K562 (cell line): ENCODE data around the gene RSPH6A. TPM values are rescaled to one million over a fixed set of nuclear protein-coding genes. Genes with fewer than 3 reads are reported as not detected.

Source experiments
- ATAC-seq: fragments of 200-7000 bp; cut with Tn5 transposase; 3 replicates; pipeline ENCODE4 v1.9.1; 2020; ENCODE audit warnings: moderate library complexity
- BruUV-seq: library from RNA; stranded (reverse); fragments of 400-500 nt; replicated peaks from 2 replicates; lab custom pipeline; 2021; lab: Mats Ljungman, UMichigan
- CTCF ChIA-PET: fragments of 300-600 bp; formaldehyde crosslinking; extraction: SDS; loops from one replicate; lab custom pipeline; 2021; ENCODE audit warnings: low intra/inter-chr PET ratio; lab: Yijun Ruan, JAX
- POLR2A ChIA-PET: fragments of 300-600, 350-650 bp; sonication (Branson Sonifier 250); formaldehyde crosslinking; extraction: SDS; loops from one replicate; lab custom pipeline; 2021; ENCODE audit warnings: antibody characterized with exemption, inconsistent platforms; lab: Yijun Ruan, JAX
- DNase-seq, 4 experiments: peaks; one replicate each; pipeline versions ENCODE4 v3.0.0 to v3.0.0-alpha.2; 2011 to 2018; ENCODE audit warnings: low spot score in 3 of 4, mixed read lengths in 3 of 4; ENCODE audit errors: extremely low read depth in 1 of 4
- FAIRE-seq: peaks from 2 replicates; lab custom pipeline; 2011; peaks lifted over from hg19 to GRCh38; lab: Jason Lieb, UNC
- H2AFZ ChIP-seq: 2 replicates; pipeline ENCODE4 v1.6.0; 2011; ENCODE audit warnings: low read depth, low read length, control low read depth, inconsistent platforms
- H3K27ac ChIP-seq: fragments of 200-600 bp; 3 replicates; pipeline ENCODE4 v1.8.0; 2011; ENCODE audit warnings: low read depth, mild to moderate bottlenecking, control low read depth, inconsistent platforms, low read length, moderate library complexity, mixed read lengths; ENCODE audit errors: extremely low read depth
- H3K27me3 ChIP-seq, 2 experiments: fragments of 300-600 bp in 1 of 2; 2 replicates in 1 of 2; 3 replicates in 1 of 2; pipeline versions ENCODE4 v1.6.0 to v1.8.0; 2011; ENCODE audit warnings: inconsistent platforms in 2 of 2, low read length in 2 of 2, mild to moderate bottlenecking in 1 of 2, mixed read lengths in 1 of 2, moderate library complexity in 1 of 2; ENCODE audit not compliant: control insufficient read depth in 2 of 2, insufficient read depth in 2 of 2
- H3K36me3 ChIP-seq: fragments of 300-600 bp; 3 replicates; pipeline ENCODE4 v1.8.0; 2011; ENCODE audit warnings: mild to moderate bottlenecking, low read length, inconsistent platforms; ENCODE audit not compliant: control insufficient read depth, insufficient read depth
- H3K4me1 ChIP-seq, 2 experiments: fragments of 200-600 bp in 1 of 2; replicated peaks in 1 of 2; 2 replicates in 1 of 2; 3 replicates in 1 of 2; pipeline versions ENCODE4 v1.5.1 to v1.8.0; 2011; ENCODE audit warnings: inconsistent platforms in 2 of 2, low read length in 2 of 2, mild to moderate bottlenecking in 1 of 2, mixed read lengths in 1 of 2, moderate library complexity in 1 of 2; ENCODE audit not compliant: control insufficient read depth in 2 of 2, insufficient read depth in 2 of 2
- H3K4me2 ChIP-seq: 2 replicates; pipeline ENCODE4 v1.6.1; 2011; ENCODE audit warnings: low read length, control low read depth, inconsistent platforms, mixed read lengths; ENCODE audit not compliant: insufficient read depth
- H3K4me3 ChIP-seq: fragments of 200-600 bp; sonication (generic), shearing (Covaris generic); 2 replicates; pipeline ENCODE4 v1.5.1; 2016; ENCODE audit warnings: control low read depth, inconsistent platforms
- H3K79me2 ChIP-seq: fragments of 200-600 bp; 3 replicates; pipeline ENCODE4 v1.8.0; 2011; ENCODE audit warnings: low read length, inconsistent platforms; ENCODE audit not compliant: control insufficient read depth, insufficient read depth
- H3K9ac ChIP-seq, 2 experiments: 2 replicates each; pipeline versions ENCODE4 v1.6.0 to v1.6.1; 2011; ENCODE audit warnings: low read depth in 2 of 2, low read length in 2 of 2, control low read depth in 1 of 2, inconsistent platforms in 1 of 2, mild to moderate bottlenecking in 1 of 2, mixed read lengths in 1 of 2; ENCODE audit not compliant: insufficient read depth in 1 of 2
- H3K9me1 ChIP-seq: one replicate; pipeline ENCODE4 v1.6.0; 2011; ENCODE audit warnings: inconsistent platforms, mild to moderate bottlenecking, low read length, moderate library complexity; ENCODE audit not compliant: control insufficient read depth, insufficient read depth
- H3K9me3 ChIP-seq: replicated peaks from 2 replicates; pipeline ENCODE4 v1.5.1; 2011; ENCODE audit warnings: low read depth, low read length, inconsistent platforms; ENCODE audit not compliant: control insufficient read depth, insufficient read depth
- H4K20me1 ChIP-seq: replicated peaks from 2 replicates; pipeline ENCODE4 v1.6.1; 2011; ENCODE audit warnings: low read length, inconsistent platforms, mixed read lengths; ENCODE audit not compliant: control insufficient read depth, insufficient read depth
- FIP1L1 ChIP-seq: fragments of 200-400 bp; formaldehyde crosslinking; IDR thresholded peaks from 2 replicates; pipeline ENCODE4 v1.6.1; 2018; ENCODE audit warnings: mild to moderate bottlenecking, low read depth, low read length; ENCODE audit not compliant: poor library complexity, severe bottlenecking
- GATAD2B ChIP-seq: fragments of 450-650 bp; IDR thresholded peaks from 2 replicates; pipeline ENCODE4 v1.6.1; 2017; ENCODE audit warnings: mild to moderate bottlenecking, borderline replicate concordance
- MAFF ChIP-seq: IDR thresholded peaks from 2 replicates; pipeline ENCODE4 v1.6.1; 2012; ENCODE audit warnings: low read length, improper control_type of control experiment
- NKRF ChIP-seq: fragments of 450-650 bp; IDR thresholded peaks from 2 replicates; pipeline ENCODE4 v1.6.1; 2016; ENCODE audit warnings: borderline replicate concordance
- TFAP4 ChIP-seq: sonication (generic); formaldehyde crosslinking; IDR thresholded peaks from 2 replicates; pipeline ENCODE4 v1.8.0; 2022; ENCODE audit warnings: missing genetic modification reagents, mild to moderate bottlenecking, moderate library complexity, borderline replicate concordance
- ZNF143 ChIP-seq: sonication (generic); formaldehyde crosslinking; IDR thresholded peaks from 2 replicates; pipeline ENCODE4 v1.9.0; 2022; ENCODE audit warnings: mild to moderate bottlenecking, missing genetic modification reagents
- WGBS: fragments of 100-300 bp; shearing (Covaris generic); methylation state at CpG from one replicate; pipeline ENCODE4 v1.1.6; 2016; ENCODE audit warnings: low coverage, mixed read lengths; ENCODE audit not compliant: insufficient coverage; ENCODE audit errors: missing lambda C conversion rate; 5-methylcytosine and 5-hydroxymethylcytosine counted together
- in situ Hi-C: fragments of 300-500 bp; cut with MboI; formaldehyde crosslinking; loops from 4 replicates; pipeline ENCODE4 v1.15.0; 2018; ENCODE audit warnings: inconsistent platforms, mixed read lengths
- intact Hi-C: fragments of 100-400 bp; cut with micrococcal nuclease; formaldehyde crosslinking; loops from 2 replicates; pipeline ENCODE4 v1.14.2; 2022
- polyA plus RNA-seq, 8 experiments: library from polyadenylated mRNA; depleted of rRNA in 4 of 8; stranded (reverse) in 5 of 8; unstranded in 3 of 8; fragments of >200 nt; fragmentation: Nextera tagmentation in 2 of 8; fragmentation: Illumina TruSeq in 1 of 8; extraction: Ambion mirVana in 2 of 8; extraction: Trizol in 1 of 8; gene quantifications; 2 replicates each; pipeline versions ENCODE4 v1.2.1 to v1.2.3, GENCODE V29; 2011 to 2014; ENCODE audit warnings: inconsistent platforms in 1 of 8, missing spikeins in 1 of 8
- total RNA-seq, 7 experiments: library from RNA; depleted of rRNA in 6 of 7; stranded (reverse); fragments of >200 nt in 6 of 7; fragmentation: Illumina TruSeq in 2 of 7; extraction: Trizol in 2 of 7; gene quantifications; 2 replicates each; pipeline versions ENCODE4 v1.2.1 to v1.2.3, GENCODE V29; 2011 to 2021; ENCODE audit warnings: low replicate concordance in 1 of 7

Gene RSPH6A
- total and polyA plus RNA-seq, 9 of the 15 experiments (the other 6 are each of a cell fraction or from before 2014, with no cell fraction given): 0.03 to 0.15 (median 0.07) TPM; not detected in 5

- ChIA-PET CTCF (interaction anchor here (0.6 kb wide), 1 partner anchor 119 kb away, joined by 3 read pairs; the partner anchor contains the start of gene IRF2BP1), POLR2A (interaction anchor here (0.7 to 1.7 kb wide), 6 partner anchors 12 to 75 kb away, joined by 3 to 4 read pairs (median 4); partner anchors contain the start of gene SNRPD2)
- Histone ChIP-seq H2AFZ (peak overlapping the region; percentile 87; the same call in 1 of the 2 replicates), H3K79me2 (peaks cover 17% of the 10 kb centered on the region; the same call in 2 of the 3 replicates), H3K4me2 (peak overlapping the region; percentile 88), H3K27ac (peak overlapping the region; percentile 77; the same call in 2 of the 3 replicates), H3K9me1 (no peaks in the 10 kb centered on the region), H3K4me1 (peaks cover 10 to 86% of the 10 kb centered on the region in 2 experiments; a peak in 4 of 5 replicates), H3K4me3 (peak overlapping the region; percentile 56), H3K36me3 (peaks cover 4% of the 10 kb centered on the region; the same call in 1 of the 3 replicates), H4K20me1 (no peaks in the 10 kb centered on the region), H3K9me3 (no peaks in the 10 kb centered on the region), H3K27me3 (no peaks in the 10 kb centered on the region), H3K9ac (peak overlapping the region; percentile 69 to 98)
- no peak for ATAC-seq
- FAIRE-seq: no peak
- intact Hi-C loops: no loop called here
- no peak for DNase-seq
- TSS peak; percentile 47 for BruUV-seq
- in situ Hi-C loops: no loop called here
- TF ChIP-seq NKRF: no peak
- TF ChIP-seq ZNF143: no peak
- 0 out of 2 replicates have a peak, but pooled peaks have one; percentile 1 for TF ChIP-seq TFAP4 (CRISPR knock-in tag)
- peak; percentile 12 for TF ChIP-seq FIP1L1
- TF ChIP-seq GATAD2B: no peak
- no peak for TF ChIP-seq MAFF
- WGBS: 42% methylated on average over 12 of the region's 24 CpGs
Observed at GRCh38 chr19:45766869-45767346, 48.2 kb downstream of the RSPH6A start.
